Brain microvascular endothelial cell (primary cell): ENCODE results near the gene PYCR2.

Source experiments
- DNase-seq: peaks from one replicate; pipeline ENCODE4 v3.0.0-alpha.2; 2020
- H3K27ac ChIP-seq: fragments of 250-450 bp; sonication (Bioruptor Pico); 2 replicates; pipeline ENCODE4 v1.5.1; 2020; ENCODE audit warnings: mild to moderate bottlenecking, moderate library complexity
- H3K27me3 ChIP-seq: fragments of 250-450 bp; sonication (Bioruptor Pico); replicated peaks from 2 replicates; pipeline ENCODE4 v1.5.1; 2020; ENCODE audit warnings: mild to moderate bottlenecking
- H3K36me3 ChIP-seq: fragments of 250-450 bp; sonication (Bioruptor Pico); replicated peaks from 2 replicates; pipeline ENCODE4 v1.5.1; 2020; ENCODE audit warnings: mild to moderate bottlenecking
- H3K4me3 ChIP-seq: 2 replicates; pipeline ENCODE4 v1.5.1; 2011; ENCODE audit warnings: low read depth, mild to moderate bottlenecking, control low read depth, low read length, moderate library complexity
- CTCF ChIP-seq: IDR thresholded peaks from 2 replicates; pipeline ENCODE4 v1.5.1; 2011; ENCODE audit warnings: low read depth, mild to moderate bottlenecking, moderate library complexity, low read length, control low read depth, inconsistent platforms; ENCODE audit errors: missing control alignments
- in situ Hi-C: cut with HindIII; loops from 2 replicates; pipeline ENCODE4 v1.10.0; 2017; ENCODE audit warnings: low sequenced_read_pairs, low pct_ligation_motif_present

PYCR2 gene

GRCh38 chr1:225923381-225923691, 714 bp downstream of the PYCR2 start:
- in situ Hi-C loops, result no loop called here
- no peak for DNase-seq
- peak overlapping the region; percentile 85 for H3K4me3 ChIP-seq
- H3K27ac ChIP-seq, result peak overlapping the region; percentile 60
- TF ChIP-seq CTCF, result no peak
- no peaks in the 10 kb centered on the region for H3K27me3 ChIP-seq
- peaks cover 19% of the 10 kb centered on the region for H3K36me3 ChIP-seq

GRCh38 chr1:225921734-225922709, 2.0 kb downstream of the PYCR2 start:
- H3K36me3 ChIP-seq, result peaks cover 29% of the 10 kb centered on the region
- H3K27ac ChIP-seq, result no peak overlapping the region
- H3K4me3 ChIP-seq, result no peak overlapping the region
- no peaks in the 10 kb centered on the region for H3K27me3 ChIP-seq
- no peak for TF ChIP-seq CTCF
- DNase-seq, result no peak
- in situ Hi-C loops, result no loop called here

GRCh38 chr1:225919906-225920305, 4.1 kb downstream of the PYCR2 start:
- TF ChIP-seq CTCF, result no peak
- Histone ChIP-seq H3K27me3 (no peaks in the 10 kb centered on the region), H3K36me3 (peaks cover 30% of the 10 kb centered on the region), H3K27ac (no peak overlapping the region), H3K4me3 (no peak overlapping the region)
- no peak for DNase-seq
- in situ Hi-C loops, result no loop called here

- H3K36me3 ChIP-seq, result peaks cover 30% of the 10 kb centered on the region
- no peak for TF ChIP-seq CTCF
- in situ Hi-C loops, result no loop called here
- H3K4me3 ChIP-seq, result no peak overlapping the region
- DNase-seq, result no peak
- H3K27ac ChIP-seq, result no peak overlapping the region
- H3K27me3 ChIP-seq, result no peaks in the 10 kb centered on the region
These were observed 5.8 kb downstream of the PYCR2 start for GRCh38 chr1:225918280-225918679.

GRCh38 chr1:225917536-225917935, 6.5 kb downstream of the PYCR2 start:
- TF ChIP-seq CTCF, result no peak
- DNase-seq, result no peak
- in situ Hi-C loops, result no loop called here
- Histone ChIP-seq H3K4me3 (no peak overlapping the region), H3K27ac (no peak overlapping the region), H3K36me3 (peaks cover 30% of the 10 kb centered on the region), H3K27me3 (no peaks in the 10 kb centered on the region)
